AG09319 (cell line): ENCODE data around the gene RAP1GDS1.

ENCODE experiments used
- DNase-seq: peaks from one replicate; pipeline ENCODE4 v3.0.0-alpha.2; 2010; ENCODE audit warnings: low read depth; ENCODE audit errors: extremely low read depth
- TF ChIP-seq, protein P1 (sequence below): IDR thresholded peaks from 2 replicates; pipeline ENCODE4 v1.5.1; 2011; ENCODE audit warnings: low read depth, mild to moderate bottlenecking, inconsistent platforms, low read length, moderate library complexity

Gene RAP1GDS1

DNA sequence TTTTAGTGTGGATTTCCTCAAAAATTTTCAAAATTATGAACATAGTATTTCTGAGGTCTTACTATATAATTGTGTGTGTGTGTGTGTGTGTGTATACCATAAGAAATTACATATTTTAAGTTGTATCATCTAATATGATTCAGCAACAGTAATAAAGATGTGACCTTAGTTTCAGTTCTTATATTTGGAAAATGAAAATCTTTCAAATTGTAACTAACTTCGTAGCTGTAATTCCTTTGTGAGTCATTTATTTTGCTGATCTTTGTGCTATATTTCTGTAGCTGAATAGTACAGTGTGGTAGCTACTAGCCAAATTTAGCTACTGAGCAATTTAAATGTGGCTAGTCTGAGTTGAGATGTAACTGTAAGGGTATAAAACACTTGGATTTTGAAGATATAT lies 116.4 kb downstream of the RAP1GDS1 start:
- TF ChIP-seq, protein P1, sequence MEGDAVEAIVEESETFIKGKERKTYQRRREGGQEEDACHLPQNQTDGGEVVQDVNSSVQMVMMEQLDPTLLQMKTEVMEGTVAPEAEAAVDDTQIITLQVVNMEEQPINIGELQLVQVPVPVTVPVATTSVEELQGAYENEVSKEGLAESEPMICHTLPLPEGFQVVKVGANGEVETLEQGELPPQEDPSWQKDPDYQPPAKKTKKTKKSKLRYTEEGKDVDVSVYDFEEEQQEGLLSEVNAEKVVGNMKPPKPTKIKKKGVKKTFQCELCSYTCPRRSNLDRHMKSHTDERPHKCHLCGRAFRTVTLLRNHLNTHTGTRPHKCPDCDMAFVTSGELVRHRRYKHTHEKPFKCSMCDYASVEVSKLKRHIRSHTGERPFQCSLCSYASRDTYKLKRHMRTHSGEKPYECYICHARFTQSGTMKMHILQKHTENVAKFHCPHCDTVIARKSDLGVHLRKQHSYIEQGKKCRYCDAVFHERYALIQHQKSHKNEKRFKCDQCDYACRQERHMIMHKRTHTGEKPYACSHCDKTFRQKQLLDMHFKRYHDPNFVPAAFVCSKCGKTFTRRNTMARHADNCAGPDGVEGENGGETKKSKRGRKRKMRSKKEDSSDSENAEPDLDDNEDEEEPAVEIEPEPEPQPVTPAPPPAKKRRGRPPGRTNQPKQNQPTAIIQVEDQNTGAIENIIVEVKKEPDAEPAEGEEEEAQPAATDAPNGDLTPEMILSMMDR: no peak
- no peak for DNase-seq

DNA sequence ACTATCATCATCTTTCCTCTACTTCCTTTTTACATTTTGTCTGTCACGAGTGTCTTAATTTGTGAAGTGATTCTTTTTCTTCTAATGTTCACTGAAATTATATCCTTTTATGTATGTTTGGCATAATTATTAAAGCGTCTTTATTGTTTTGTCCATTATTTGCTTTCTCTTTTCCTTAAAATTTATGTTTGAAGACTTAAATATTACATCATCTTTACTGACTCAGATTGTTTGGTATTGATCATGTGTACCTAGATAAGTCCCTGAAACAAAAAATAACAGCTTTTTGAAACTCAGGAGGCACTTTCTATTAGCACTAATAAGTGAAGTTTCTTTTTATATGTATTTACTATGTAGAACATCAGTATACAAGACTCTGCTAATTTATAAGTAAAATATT lies 120.1 kb downstream of the RAP1GDS1 start:
- DNase-seq: no peak
- TF ChIP-seq, protein P1: no peak

DNA sequence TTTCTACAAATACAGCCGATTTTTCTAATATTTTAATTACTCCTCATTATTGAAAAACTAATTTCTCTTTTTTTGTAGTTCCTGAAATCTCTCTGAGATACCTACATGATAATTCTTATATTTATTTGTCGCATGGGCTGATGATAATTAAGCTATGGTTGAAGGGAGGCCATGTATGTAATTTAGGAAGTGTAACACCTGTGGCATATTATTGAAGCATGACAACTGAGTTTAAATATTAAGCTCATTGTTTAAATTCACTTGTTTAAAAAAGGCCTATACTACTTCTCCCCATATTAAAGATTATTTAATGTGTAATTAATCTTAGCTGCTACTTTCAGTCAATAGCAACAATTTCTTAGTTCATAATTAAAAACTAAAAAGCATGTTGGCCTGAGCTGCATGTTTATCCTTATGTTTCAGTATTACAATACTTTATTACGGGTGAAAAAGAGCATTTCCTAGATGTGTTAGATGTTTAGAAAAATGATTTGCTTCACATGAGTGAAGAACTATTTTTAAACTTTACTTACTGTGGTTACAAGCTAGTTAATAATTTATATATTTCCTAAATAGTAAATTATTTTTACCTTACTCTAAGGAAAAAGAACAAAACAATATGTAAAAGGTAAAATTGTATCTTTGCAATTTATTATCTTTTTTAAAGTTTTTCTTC lies 122.4 kb downstream of the RAP1GDS1 start:
- TF ChIP-seq, protein P1: no peak

DNA sequence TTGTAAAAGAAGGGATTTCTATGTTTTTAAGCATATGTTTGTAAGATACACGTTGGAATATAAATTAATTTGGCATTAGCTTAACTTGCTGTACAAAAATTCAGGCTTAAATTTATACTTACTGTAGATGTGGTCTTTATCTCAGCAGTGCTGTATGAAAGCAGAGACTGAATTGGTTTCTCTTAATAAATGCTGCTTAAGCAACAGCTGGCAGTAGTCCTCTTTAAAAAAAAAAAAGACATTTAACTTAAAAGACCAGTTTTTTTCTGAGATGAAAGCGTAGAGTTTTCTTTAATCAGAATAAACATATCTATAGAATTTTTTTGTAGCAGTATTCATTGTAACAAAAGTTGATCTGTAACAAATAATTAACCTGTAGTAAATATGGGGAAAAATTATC lies 124.6 kb downstream of the RAP1GDS1 start:
- no peak for DNase-seq
- TF ChIP-seq, protein P1: no peak

More for the DNA sequence above, 122.4 kb downstream of the RAP1GDS1 start:
- DNase-seq: no peak

DNA sequence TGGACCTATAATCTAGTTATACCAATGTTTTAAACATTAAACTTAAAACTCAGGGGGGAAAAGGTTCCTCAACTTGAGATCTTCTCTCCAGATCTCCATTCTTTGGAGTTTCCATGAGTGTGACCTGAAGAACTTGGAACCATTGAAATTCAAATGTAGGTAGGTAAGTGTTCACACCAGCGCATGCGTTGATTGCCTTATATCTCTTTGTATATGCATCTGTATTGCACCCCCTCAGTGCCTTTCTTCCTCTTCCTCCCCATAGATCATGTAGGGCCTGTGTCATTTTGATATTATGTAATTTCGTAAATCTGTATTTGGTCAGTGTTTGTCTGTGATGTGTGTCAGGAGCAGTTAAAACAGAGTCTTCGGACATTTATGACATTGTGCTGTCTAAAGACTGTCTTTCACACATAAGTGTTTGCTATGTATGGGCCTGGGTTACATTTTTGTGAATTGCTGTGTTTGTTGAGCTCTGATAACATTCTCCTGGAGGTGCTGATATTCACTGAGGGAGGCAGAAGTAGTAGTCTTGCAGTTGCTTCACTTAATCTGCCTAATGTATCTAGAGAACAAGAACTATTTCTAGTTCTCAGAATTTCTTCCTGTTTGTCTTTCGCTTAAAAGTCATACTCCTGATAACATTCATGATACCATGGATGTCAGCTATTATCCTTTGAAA lies 126.3 kb downstream of the RAP1GDS1 start:
- TF ChIP-seq, protein P1: no peak
- no peak for DNase-seq

DNA sequence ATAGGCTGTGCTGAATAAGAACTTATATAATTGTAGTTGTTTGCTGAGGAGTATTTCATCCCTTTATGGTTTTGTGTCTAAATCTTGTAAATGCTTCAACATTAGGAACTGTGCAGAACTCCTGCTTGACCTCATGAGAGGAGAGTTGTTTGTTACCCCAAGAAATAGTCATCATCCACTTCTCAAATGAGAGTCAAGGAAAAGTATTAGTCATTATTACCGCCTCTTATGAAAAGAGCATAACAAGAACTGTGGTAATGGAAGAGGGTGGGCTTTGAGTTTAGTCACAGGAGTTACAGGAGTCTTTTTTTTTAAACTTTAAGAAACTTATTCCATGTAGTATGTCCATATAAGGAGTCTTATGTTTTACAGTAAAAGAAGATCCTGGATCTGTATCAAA lies 132.9 kb downstream of the RAP1GDS1 start:
- no peak for DNase-seq
- TF ChIP-seq, protein P1: no peak

DNA sequence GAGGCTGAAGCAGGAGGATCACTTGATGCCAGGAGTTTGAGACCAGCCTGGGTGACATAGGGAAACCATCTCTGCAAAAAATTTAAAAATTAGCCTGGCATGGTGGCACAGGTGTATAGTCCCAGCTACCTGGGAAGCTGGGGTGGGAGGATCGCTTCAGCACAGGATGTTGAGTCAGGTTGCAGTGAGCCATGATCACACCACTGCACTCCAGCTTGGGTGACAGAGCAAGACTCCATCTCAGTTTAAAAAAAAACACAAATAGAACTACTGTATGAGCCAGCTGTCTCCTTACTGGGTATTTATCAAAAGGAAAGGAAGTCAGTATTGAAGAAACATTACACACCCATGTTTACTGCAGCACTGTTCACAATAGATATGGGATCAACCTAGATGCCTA lies 138.7 kb downstream of the RAP1GDS1 start:
- TF ChIP-seq, protein P1: no peak
- no peak for DNase-seq
